ENCODE data around the gene PLEKHA7.

- TF ChIP-seq, protein P1, sequence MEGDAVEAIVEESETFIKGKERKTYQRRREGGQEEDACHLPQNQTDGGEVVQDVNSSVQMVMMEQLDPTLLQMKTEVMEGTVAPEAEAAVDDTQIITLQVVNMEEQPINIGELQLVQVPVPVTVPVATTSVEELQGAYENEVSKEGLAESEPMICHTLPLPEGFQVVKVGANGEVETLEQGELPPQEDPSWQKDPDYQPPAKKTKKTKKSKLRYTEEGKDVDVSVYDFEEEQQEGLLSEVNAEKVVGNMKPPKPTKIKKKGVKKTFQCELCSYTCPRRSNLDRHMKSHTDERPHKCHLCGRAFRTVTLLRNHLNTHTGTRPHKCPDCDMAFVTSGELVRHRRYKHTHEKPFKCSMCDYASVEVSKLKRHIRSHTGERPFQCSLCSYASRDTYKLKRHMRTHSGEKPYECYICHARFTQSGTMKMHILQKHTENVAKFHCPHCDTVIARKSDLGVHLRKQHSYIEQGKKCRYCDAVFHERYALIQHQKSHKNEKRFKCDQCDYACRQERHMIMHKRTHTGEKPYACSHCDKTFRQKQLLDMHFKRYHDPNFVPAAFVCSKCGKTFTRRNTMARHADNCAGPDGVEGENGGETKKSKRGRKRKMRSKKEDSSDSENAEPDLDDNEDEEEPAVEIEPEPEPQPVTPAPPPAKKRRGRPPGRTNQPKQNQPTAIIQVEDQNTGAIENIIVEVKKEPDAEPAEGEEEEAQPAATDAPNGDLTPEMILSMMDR (CRISPR knock-in tag; IDR thresholded peaks at IDR 0.05), result no peak
- TF ChIP-seq TMF1 (CRISPR knock-in tag; IDR thresholded peaks at IDR 0.05; ENCODE audit: low read depth) (no peak), GTF2F1 (IDR thresholded peaks at IDR 0.05; ENCODE audit: low read length) (no peak), GATA4 (IDR thresholded peaks at IDR 0.05; ENCODE audit: borderline replicate concordance, low read depth) (no peak), KMT2B (CRISPR knock-in tag; IDR thresholded peaks at IDR 0.05) (no peak), HMG20B (CRISPR knock-in tag; conservative IDR thresholded peaks at IDR 0.05) (no peak), MTA3 (CRISPR knock-in tag; IDR thresholded peaks at IDR 0.05) (no peak), MTA1 (CRISPR knock-in tag; IDR thresholded peaks at IDR 0.05; ENCODE audit: borderline replicate concordance) (no peak), ZFP36 (IDR thresholded peaks at IDR 0.05; ENCODE audit: borderline replicate concordance, low read depth, low read length, partially characterized antibody) (no peak), POLR2A (IDR thresholded peaks at IDR 0.05; ENCODE audit: insufficient read depth in 1 of 2, low read depth in 2 of 2, low read length in 2 of 2) (no peak)
Measured at GRCh38 chr11:17001806-17002205, 12.4 kb downstream of the PLEKHA7 start.
